ENCODE results near the gene CD68. TPM values are rescaled to one million over a fixed set of nuclear protein-coding genes. Genes with fewer than 3 reads are reported as not detected.

CD68 gene
- total and polyA plus RNA-seq, 12 donors, result 19.4 to 207 (median 145) TPM

GRCh38 chr17:7562208-7562605, 17.2 kb upstream of the CD68 start:
- H3K36me3 ChIP-seq (replicated peaks in 1 of 2), result peaks cover 0 to 34% of the 10 kb centered on the region in 2 donors
- TF ChIP-seq CTCF (IDR thresholded peaks at IDR 0.05) (no peak), POLR2A (IDR thresholded peaks at IDR 0.05) (no peak)
- 0 to 2% (median 1%) methylated on average over 4 to 28 of the region's 28 CpGs for WGBS, 4 donors
- peak overlapping the region in 3 of 4 donors; percentile 45 to 74 (median 69) for H3K4me3 ChIP-seq
- DNase-seq, result no peak
- intact Hi-C loops (cut with DNase I), result loop anchor here (5.0 to 10.0 kb wide), 3 partner anchors 45 to 207 kb away; partner anchors contain the start of genes FGF11 (in 1 of the 2), KCTD11 (in 1 of the 2), TMEM102 (in 1 of the 2) and TMEM95 (in 1 of the 2)
- H3K27me3 ChIP-seq, result no peaks in the 10 kb centered on the region
- H3K4me1 ChIP-seq (replicated peaks in 1 of 2), result peaks cover 34 to 56% of the 10 kb centered on the region in 2 donors
- H3K27ac ChIP-seq, result peak overlapping the region; percentile 39 to 97 (median 92)
- H3K9me3 ChIP-seq (replicated peaks in 1 of 3), result no peaks in the 10 kb centered on the region

GRCh38 chr17:7563115-7563869, 16.1 kb upstream of the CD68 start:
- Histone ChIP-seq H3K9me3 (replicated peaks in 1 of 3) (no peaks in the 10 kb centered on the region), H3K27ac (no peak overlapping the region), H3K4me3 (no peak overlapping the region), H3K4me1 (replicated peaks in 1 of 2) (peaks cover 26 to 45% of the 10 kb centered on the region in 2 donors), H3K27me3 (no peaks in the 10 kb centered on the region), H3K36me3 (replicated peaks in 1 of 2) (peaks cover 0 to 39% of the 10 kb centered on the region in 2 donors)
- peak in 1 of 7 donors; percentile 18 for DNase-seq
- 78 to 88% (median 85%) methylated on average over 12 to 30 of the region's 30 CpGs for WGBS, 4 donors
- intact Hi-C loops (cut with DNase I), result loop anchor here (5.0 to 10.0 kb wide), 3 partner anchors 46 to 208 kb away; partner anchors contain the start of genes FGF11 (in 1 of the 2), KCTD11 (in 1 of the 2), TMEM102 (in 1 of the 2) and TMEM95 (in 1 of the 2)
- TF ChIP-seq POLR2A (IDR thresholded peaks at IDR 0.05), result no peak
- TF ChIP-seq CTCF (IDR thresholded peaks at IDR 0.05), result no peak

- Histone ChIP-seq H3K9me3 (replicated peaks in 1 of 3) (no peaks in the 10 kb centered on the region), H3K27ac (no peak overlapping the region), H3K4me1 (replicated peaks in 1 of 2) (peaks cover 7 to 12% of the 10 kb centered on the region in 2 donors), H3K27me3 (no peaks in the 10 kb centered on the region), H3K4me3 (no peak overlapping the region), H3K36me3 (replicated peaks in 1 of 2) (peaks cover 0 to 62% of the 10 kb centered on the region in 2 donors)
- TF ChIP-seq CTCF (IDR thresholded peaks at IDR 0.05), result no peak
- TF ChIP-seq POLR2A (IDR thresholded peaks at IDR 0.05), result no peak
- intact Hi-C loops (cut with DNase I), result loop anchor here in 1 of 2 donors (10.0 kb wide), 1 partner anchor 215 kb away; the partner anchor contains the start of genes KCTD11 and TMEM95
- no peak for DNase-seq
- WGBS, 4 donors, result 80 to 82% (median 81%) methylated on average over 5 of the region's 5 CpGs
Measured at GRCh38 chr17:7569571-7569970, 9.9 kb upstream of the CD68 start.

GRCh38 chr17:7570351-7570750, 9.1 kb upstream of the CD68 start:
- H3K36me3 ChIP-seq (replicated peaks in 1 of 2), result peaks cover 0 to 62% of the 10 kb centered on the region in 2 donors
- TF ChIP-seq POLR2A (IDR thresholded peaks at IDR 0.05) (no peak), CTCF (IDR thresholded peaks at IDR 0.05) (no peak)

More at GRCh38 chr17:7570351-7570750, 9.1 kb upstream of the CD68 start:
- peaks cover 13 to 19% of the 10 kb centered on the region in 2 donors for H3K4me1 ChIP-seq (replicated peaks in 1 of 2)
- intact Hi-C loops (cut with DNase I), result no loop called here
- H3K9me3 ChIP-seq (replicated peaks in 1 of 3), result no peaks in the 10 kb centered on the region
- 95 to 97% (median 96%) methylated on average over 10 of the region's 10 CpGs for WGBS, 4 donors
- DNase-seq, result peak in 1 of 7 donors; percentile 6
- no peak overlapping the region for H3K27ac ChIP-seq
- H3K27me3 ChIP-seq, result no peaks in the 10 kb centered on the region
- H3K4me3 ChIP-seq, result no peak overlapping the region
